A549 (cell line): ENCODE data around the gene CDK17. TPM values are rescaled to one million over a fixed set of nuclear protein-coding genes. Genes with fewer than 3 reads are reported as not detected.

Source experiments
- ATAC-seq, 2 experiments: fragments of 200-7000 bp in 1 of 2; fragments of >200 bp in 1 of 2; cut with Nextera tagmentation in 1 of 2; cut with Tn5 transposase in 1 of 2; 3 replicates each; pipeline versions ENCODE4 v1.8.0 to v1.9.1; 2018 to 2020; ENCODE audit warnings: mild to moderate bottlenecking in 1 of 2, moderate library complexity in 1 of 2
- CTCF ChIA-PET: fragments of 300-600 bp; sonication (Branson Sonifier 250); formaldehyde crosslinking; extraction: SDS; loops from one replicate; lab custom pipeline; 2021; ENCODE audit warnings: antibody characterized with exemption, inconsistent platforms; lab: Yijun Ruan, JAX
- POLR2A ChIA-PET: fragments of 350-600 bp; formaldehyde crosslinking; extraction: SDS; loops from one replicate; lab custom pipeline; 2021; ENCODE audit warnings: antibody characterized with exemption, inconsistent platforms; lab: Yijun Ruan, JAX
- DNase-seq, 2 experiments: peaks; one replicate each; pipeline versions ENCODE4 v3.0.0 to v3.0.0-alpha.2; 2011 to 2016; ENCODE audit warnings: low read depth in 1 of 2, low spot score in 1 of 2
- FAIRE-seq: peaks from 2 replicates; lab custom pipeline; 2011; peaks lifted over from hg19 to GRCh38; lab: Jason Lieb, UNC
- H3K27ac ChIP-seq, 2 experiments: fragments of >200 bp; sonication (Bioruptor Twin); formaldehyde crosslinking; 3 replicates each; pipeline ENCODE4 v1.5.1; 2016 to 2017
- H3K4me1 ChIP-seq: fragments of >200 bp; sonication (Bioruptor Twin); formaldehyde crosslinking; 3 replicates; pipeline ENCODE4 v1.6.1; 2016
- H3K4me2 ChIP-seq: fragments of >200 bp; sonication (Bioruptor Twin); formaldehyde crosslinking; 3 replicates; pipeline ENCODE4 v1.6.1; 2016
- H3K4me3 ChIP-seq: fragments of >200 bp; sonication (Bioruptor Twin); formaldehyde crosslinking; 3 replicates; pipeline ENCODE4 v1.5.1; 2016
- H3K9me3 ChIP-seq: fragments of >200 bp; sonication (Bioruptor Twin); formaldehyde crosslinking; 3 replicates; pipeline ENCODE4 v1.6.1; 2016
- BHLHE40 ChIP-seq: IDR thresholded peaks from 2 replicates; pipeline ENCODE4 v1.6.1; 2012; ENCODE audit warnings: low read depth, low read length, inconsistent platforms
- CBX2 ChIP-seq: fragments of 200-600 bp; sonication (generic); IDR thresholded peaks from 2 replicates; pipeline ENCODE4 v1.6.1; 2016; ENCODE audit warnings: low read depth, mild to moderate bottlenecking, borderline replicate concordance
- EHF ChIP-seq: fragments of 250-450 bp; sonication (Bioruptor Pico); IDR thresholded peaks from 2 replicates; pipeline ENCODE4 v1.5.0; 2020; ENCODE audit warnings: mild to moderate bottlenecking
- EHMT2 ChIP-seq: fragments of 200-600 bp; sonication (generic); IDR thresholded peaks from 2 replicates; pipeline ENCODE4 v1.6.1; 2016; ENCODE audit warnings: antibody characterized with exemption, low read depth, mild to moderate bottlenecking, moderate library complexity
- ESRRA ChIP-seq: fragments of 150-350 bp; IDR thresholded peaks from 2 replicates; pipeline ENCODE4 v1.6.1; 2014; ENCODE audit warnings: mild to moderate bottlenecking, low read length, borderline replicate concordance
- FOSB ChIP-seq: fragments of 250-450 bp; sonication (Bioruptor Pico); IDR thresholded peaks from 2 replicates; pipeline ENCODE4 v1.5.0; 2020; ENCODE audit warnings: mild to moderate bottlenecking, moderate library complexity
- FOXS1 ChIP-seq: fragments of 250-450 bp; sonication (Bioruptor Pico); IDR thresholded peaks from 2 replicates; pipeline ENCODE4 v1.5.0; 2020; ENCODE audit warnings: mild to moderate bottlenecking, moderate library complexity
- HEYL ChIP-seq: fragments of 250-450 bp; sonication (Bioruptor Pico); IDR thresholded peaks from 2 replicates; pipeline ENCODE4 v1.8.0; 2021; ENCODE audit warnings: mild to moderate bottlenecking, moderate library complexity
- HOXA7 ChIP-seq: fragments of 250-450 bp; sonication (Bioruptor Pico); IDR thresholded peaks from 2 replicates; pipeline ENCODE4 v1.5.0; 2020; ENCODE audit warnings: mild to moderate bottlenecking, moderate library complexity
- JUN ChIP-seq, 2 experiments: fragments of >200 bp; sonication (Bioruptor Twin); formaldehyde crosslinking; IDR thresholded peaks; 2 replicates in 1 of 2; 3 replicates in 1 of 2; pipeline ENCODE4 v1.6.1; 2016 to 2017
- JUNB ChIP-seq: fragments of >200 bp; sonication (Bioruptor Twin); formaldehyde crosslinking; IDR thresholded peaks from 2 replicates; pipeline ENCODE4 v1.6.1; 2016
- KDM1A ChIP-seq: fragments of 200-600 bp; sonication (generic); IDR thresholded peaks from 2 replicates; pipeline ENCODE4 v1.6.1; 2016; ENCODE audit warnings: low read depth, mild to moderate bottlenecking
- MAFK ChIP-seq: fragments of 450-650 bp; IDR thresholded peaks from 2 replicates; pipeline ENCODE4 v1.6.1; 2014; ENCODE audit not compliant: partially characterized antibody
- MAZ ChIP-seq: fragments of 150-350 bp; IDR thresholded peaks from 2 replicates; pipeline ENCODE4 v1.6.1; 2014; ENCODE audit warnings: antibody characterized with exemption, low read depth, low read length, borderline replicate concordance
- NFE2L2 ChIP-seq: fragments of 150-350 bp; conservative IDR thresholded peaks from 2 replicates; pipeline ENCODE4 v1.6.1; 2014; ENCODE audit warnings: low read length
- POLR2A ChIP-seq: IDR thresholded peaks from 2 replicates; pipeline ENCODE4 v1.6.1; 2012; ENCODE audit warnings: mild to moderate bottlenecking, low read length
- POLR2AphosphoS2 ChIP-seq: conservative IDR thresholded peaks from 2 replicates; pipeline ENCODE4 v1.6.1; 2012; ENCODE audit warnings: low read length, improper control_type of control experiment, inconsistent platforms
- TFCP2L1 ChIP-seq: fragments of 250-450 bp; sonication (Bioruptor Pico); IDR thresholded peaks from 2 replicates; pipeline ENCODE4 v1.5.0; 2021; ENCODE audit warnings: mild to moderate bottlenecking
- TP53 ChIP-seq: fragments of 250-450 bp; sonication (Bioruptor Pico); IDR thresholded peaks from 2 replicates; pipeline ENCODE4 v1.5.0; 2021; ENCODE audit warnings: mild to moderate bottlenecking, moderate library complexity
- ZNF302 ChIP-seq: fragments of 250-450 bp; sonication (Bioruptor Pico); IDR thresholded peaks from 2 replicates; pipeline ENCODE4 v1.9.0; 2021; ENCODE audit warnings: inconsistent platforms, mild to moderate bottlenecking, moderate library complexity
- WGBS: methylation state at CpG from one replicate; pipeline ENCODE4 v1.1.6; 2017; ENCODE audit errors: missing lambda C conversion rate; 5-methylcytosine and 5-hydroxymethylcytosine counted together
- polyA plus RNA-seq, 4 experiments: library from polyadenylated mRNA; depleted of rRNA in 3 of 4; stranded (reverse); fragments of >200 nt; fragmentation: RNase III in 1 of 4; extraction: RNeasy Plus Mini Kit Qiagen cat#74134 plus additional on column Dnase treatment in 1 of 4; gene quantifications; 2 replicates in 3 of 4; 3 replicates in 1 of 4; pipeline ENCODE4 v1.2.3, GENCODE V29; 2011 to 2017
- TF ChIP-seq, protein P1 (sequence below): fragments of 450-650 bp; IDR thresholded peaks from 2 replicates; pipeline ENCODE4 v1.6.1; 2014; ENCODE audit warnings: antibody characterized with exemption
- TF ChIP-seq, protein P2 (sequence below): fragments of >200 bp; sonication (Bioruptor Twin); formaldehyde crosslinking; IDR thresholded peaks from 3 replicates; pipeline ENCODE4 v1.6.1; 2016
- TF ChIP-seq, protein P3 (sequence below): fragments of 250-450 bp; sonication (Bioruptor Pico); IDR thresholded peaks from 2 replicates; pipeline ENCODE4 v1.5.0; 2020; ENCODE audit warnings: low read depth, mild to moderate bottlenecking, moderate library complexity
- TF ChIP-seq, protein P4 (sequence below): fragments of 200-600 bp; sonication (generic); IDR thresholded peaks from 2 replicates; pipeline ENCODE4 v1.6.1; 2016; ENCODE audit warnings: antibody characterized with exemption, mild to moderate bottlenecking, moderate library complexity
- TF ChIP-seq, protein P5 (sequence below): fragments of >200 bp; sonication (Bioruptor Twin); formaldehyde crosslinking; IDR thresholded peaks from 3 replicates; pipeline ENCODE4 v1.5.1; 2016

The CDK17 gene
- polyA plus RNA-seq, 2 of the 4 experiments (the other 2 are of a cell fraction) = 11.4 to 43.5 TPM

DNA sequence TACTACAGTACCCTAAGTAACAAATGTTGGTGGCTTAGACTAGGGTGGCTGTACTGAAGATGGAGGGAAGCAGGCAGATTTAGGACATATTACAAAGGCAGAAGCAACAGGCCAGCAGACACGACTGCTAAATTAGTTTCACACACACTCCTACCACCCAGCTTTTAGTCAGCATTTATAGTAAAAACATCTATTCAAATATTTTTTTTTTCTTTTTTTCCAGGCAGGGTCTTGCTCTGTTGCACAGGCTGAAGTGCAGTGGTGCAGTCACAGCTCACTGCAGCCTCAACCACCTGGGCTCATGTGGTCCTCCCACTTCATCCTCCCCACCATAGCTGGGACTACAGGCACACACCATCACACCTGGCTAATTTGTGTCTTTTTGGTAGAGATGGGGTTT, 72.9 kb downstream of the CDK17 start:
- ChIA-PET POLR2A (no interaction called here), CTCF (interaction anchor here (0.7 kb wide), 1 partner anchor 21 kb away, joined by 4 read pairs; no protein-coding TSS in a partner anchor)
- FAIRE-seq = no peak
- Histone ChIP-seq H3K4me3 (no peak overlapping the region), H3K4me2 (no peak overlapping the region), H3K27ac (no peak overlapping the region), H3K9me3 (no peaks in the 10 kb centered on the region), H3K4me1 (no peaks in the 10 kb centered on the region)
- no peak for TF ChIP-seq TP53 (CRISPR knock-in tag)
- no peak for TF ChIP-seq JUNB
- no peak for TF ChIP-seq FOSB (CRISPR knock-in tag)
- TF ChIP-seq, protein P1, sequence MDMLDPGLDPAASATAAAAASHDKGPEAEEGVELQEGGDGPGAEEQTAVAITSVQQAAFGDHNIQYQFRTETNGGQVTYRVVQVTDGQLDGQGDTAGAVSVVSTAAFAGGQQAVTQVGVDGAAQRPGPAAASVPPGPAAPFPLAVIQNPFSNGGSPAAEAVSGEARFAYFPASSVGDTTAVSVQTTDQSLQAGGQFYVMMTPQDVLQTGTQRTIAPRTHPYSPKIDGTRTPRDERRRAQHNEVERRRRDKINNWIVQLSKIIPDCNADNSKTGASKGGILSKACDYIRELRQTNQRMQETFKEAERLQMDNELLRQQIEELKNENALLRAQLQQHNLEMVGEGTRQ = no peak
- no peak for TF ChIP-seq EHF (CRISPR knock-in tag)
- TF ChIP-seq NFE2L2 = no peak
- TF ChIP-seq POLR2A = no peak
- TF ChIP-seq, protein P2, sequence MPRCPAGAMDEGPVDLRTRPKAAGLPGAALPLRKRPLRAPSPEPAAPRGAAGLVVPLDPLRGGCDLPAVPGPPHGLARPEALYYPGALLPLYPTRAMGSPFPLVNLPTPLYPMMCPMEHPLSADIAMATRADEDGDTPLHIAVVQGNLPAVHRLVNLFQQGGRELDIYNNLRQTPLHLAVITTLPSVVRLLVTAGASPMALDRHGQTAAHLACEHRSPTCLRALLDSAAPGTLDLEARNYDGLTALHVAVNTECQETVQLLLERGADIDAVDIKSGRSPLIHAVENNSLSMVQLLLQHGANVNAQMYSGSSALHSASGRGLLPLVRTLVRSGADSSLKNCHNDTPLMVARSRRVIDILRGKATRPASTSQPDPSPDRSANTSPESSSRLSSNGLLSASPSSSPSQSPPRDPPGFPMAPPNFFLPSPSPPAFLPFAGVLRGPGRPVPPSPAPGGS = no peak
- no peak for TF ChIP-seq MAFK
- TF ChIP-seq BHLHE40 = no peak
- no peak for TF ChIP-seq ZNF302 (CRISPR knock-in tag)
- no peak for TF ChIP-seq TFCP2L1 (CRISPR knock-in tag)
- TF ChIP-seq FOXS1 (CRISPR knock-in tag) = no peak
- TF ChIP-seq HOXA7 (CRISPR knock-in tag) = no peak
- no peak for TF ChIP-seq CBX2
- WGBS = 85% methylated on average over 1 of the region's 1 CpG
- no peak for DNase-seq
- ATAC-seq = no peak

DNA sequence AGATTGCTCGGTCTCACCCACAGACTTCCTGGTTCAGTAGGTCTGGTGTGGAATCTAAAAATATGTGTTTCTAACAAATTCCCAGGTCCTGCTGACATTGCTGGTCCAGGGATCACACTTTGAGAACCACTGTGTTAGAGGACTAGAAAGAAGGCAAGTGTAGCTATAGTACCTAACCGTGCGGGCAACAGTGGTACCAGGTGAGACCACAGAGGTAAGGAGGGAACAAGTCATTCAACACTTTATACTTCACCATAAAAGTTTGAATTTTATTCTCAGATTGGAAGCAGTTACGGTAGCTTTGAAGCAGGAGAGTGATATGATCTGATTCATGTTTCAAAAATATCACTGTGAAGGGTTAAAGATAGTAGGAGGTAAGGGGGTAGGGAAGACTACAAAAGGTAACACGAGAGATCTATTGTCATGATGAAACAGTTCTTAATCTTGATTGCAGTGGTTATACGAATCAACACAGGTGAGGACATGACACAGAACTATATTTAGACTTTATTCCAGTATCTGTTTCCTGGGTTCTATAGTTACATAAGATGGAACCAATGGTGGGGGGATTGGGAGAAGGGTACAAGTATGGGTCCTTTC, 73.5 kb downstream of the CDK17 start:
- no peak for DNase-seq
- ChIA-PET CTCF (no interaction called here), POLR2A (no interaction called here)
- Histone ChIP-seq H3K4me1 (no peaks in the 10 kb centered on the region), H3K27ac (no peak overlapping the region), H3K4me2 (no peak overlapping the region), H3K4me3 (no peak overlapping the region), H3K9me3 (no peaks in the 10 kb centered on the region)
- no peak for TF ChIP-seq POLR2AphosphoS2
- TF ChIP-seq HEYL = no peak
- no peak for TF ChIP-seq MAZ
- no peak for TF ChIP-seq POLR2A
- WGBS = 85% methylated on average over 6 of the region's 6 CpGs
- FAIRE-seq = no peak
- ATAC-seq = no peak

DNA sequence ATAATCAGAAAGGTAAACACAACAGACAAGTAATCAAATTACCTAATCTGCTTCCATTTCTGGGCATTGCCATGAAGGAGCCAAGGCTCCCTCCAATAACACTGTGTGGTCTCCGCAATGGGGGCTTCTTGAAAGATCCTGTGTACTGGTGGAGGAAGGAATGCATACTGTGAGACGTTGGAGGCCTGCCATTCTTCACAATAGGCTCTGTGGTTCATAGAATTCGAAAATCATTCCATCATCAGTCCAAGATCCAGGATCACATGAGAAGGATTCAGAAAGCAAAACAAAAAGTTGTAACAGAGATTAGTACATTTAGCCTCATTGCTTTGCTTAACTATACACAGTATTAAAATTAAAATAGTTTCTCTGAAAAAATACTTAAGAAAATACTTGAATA, 76.3 kb downstream of the CDK17 start:
- Histone ChIP-seq H3K4me2 (no peak overlapping the region), H3K4me3 (no peak overlapping the region), H3K4me1 (no peaks in the 10 kb centered on the region), H3K27ac (no peak overlapping the region), H3K9me3 (no peaks in the 10 kb centered on the region)
- FAIRE-seq = no peak
- ATAC-seq = no peak
- no peak for DNase-seq
- CTCF ChIA-PET = interaction anchor here (0.6 kb wide), 1 partner anchor 106 kb away, joined by 3 read pairs; no protein-coding TSS in a partner anchor
- WGBS = 88% methylated on average over 3 of the region's 3 CpGs
- POLR2A ChIA-PET = no interaction called here
- TF ChIP-seq TP53 (CRISPR knock-in tag) = no peak
- TF ChIP-seq ESRRA = no peak
- no peak for TF ChIP-seq ZNF302 (CRISPR knock-in tag)
- TF ChIP-seq, protein P2 = no peak
- TF ChIP-seq, protein P3, sequence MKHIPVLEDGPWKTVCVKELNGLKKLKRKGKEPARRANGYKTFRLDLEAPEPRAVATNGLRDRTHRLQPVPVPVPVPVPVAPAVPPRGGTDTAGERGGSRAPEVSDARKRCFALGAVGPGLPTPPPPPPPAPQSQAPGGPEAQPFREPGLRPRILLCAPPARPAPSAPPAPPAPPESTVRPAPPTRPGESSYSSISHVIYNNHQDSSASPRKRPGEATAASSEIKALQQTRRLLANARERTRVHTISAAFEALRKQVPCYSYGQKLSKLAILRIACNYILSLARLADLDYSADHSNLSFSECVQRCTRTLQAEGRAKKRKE (CRISPR knock-in tag) = no peak
- TF ChIP-seq, protein P4, sequence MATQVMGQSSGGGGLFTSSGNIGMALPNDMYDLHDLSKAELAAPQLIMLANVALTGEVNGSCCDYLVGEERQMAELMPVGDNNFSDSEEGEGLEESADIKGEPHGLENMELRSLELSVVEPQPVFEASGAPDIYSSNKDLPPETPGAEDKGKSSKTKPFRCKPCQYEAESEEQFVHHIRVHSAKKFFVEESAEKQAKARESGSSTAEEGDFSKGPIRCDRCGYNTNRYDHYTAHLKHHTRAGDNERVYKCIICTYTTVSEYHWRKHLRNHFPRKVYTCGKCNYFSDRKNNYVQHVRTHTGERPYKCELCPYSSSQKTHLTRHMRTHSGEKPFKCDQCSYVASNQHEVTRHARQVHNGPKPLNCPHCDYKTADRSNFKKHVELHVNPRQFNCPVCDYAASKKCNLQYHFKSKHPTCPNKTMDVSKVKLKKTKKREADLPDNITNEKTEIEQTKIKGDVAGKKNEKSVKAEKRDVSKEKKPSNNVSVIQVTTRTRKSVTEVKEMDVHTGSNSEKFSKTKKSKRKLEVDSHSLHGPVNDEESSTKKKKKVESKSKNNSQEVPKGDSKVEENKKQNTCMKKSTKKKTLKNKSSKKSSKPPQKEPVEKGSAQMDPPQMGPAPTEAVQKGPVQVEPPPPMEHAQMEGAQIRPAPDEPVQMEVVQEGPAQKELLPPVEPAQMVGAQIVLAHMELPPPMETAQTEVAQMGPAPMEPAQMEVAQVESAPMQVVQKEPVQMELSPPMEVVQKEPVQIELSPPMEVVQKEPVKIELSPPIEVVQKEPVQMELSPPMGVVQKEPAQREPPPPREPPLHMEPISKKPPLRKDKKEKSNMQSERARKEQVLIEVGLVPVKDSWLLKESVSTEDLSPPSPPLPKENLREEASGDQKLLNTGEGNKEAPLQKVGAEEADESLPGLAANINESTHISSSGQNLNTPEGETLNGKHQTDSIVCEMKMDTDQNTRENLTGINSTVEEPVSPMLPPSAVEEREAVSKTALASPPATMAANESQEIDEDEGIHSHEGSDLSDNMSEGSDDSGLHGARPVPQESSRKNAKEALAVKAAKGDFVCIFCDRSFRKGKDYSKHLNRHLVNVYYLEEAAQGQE = no peak
- no peak for TF ChIP-seq KDM1A
- TF ChIP-seq, protein P5, sequence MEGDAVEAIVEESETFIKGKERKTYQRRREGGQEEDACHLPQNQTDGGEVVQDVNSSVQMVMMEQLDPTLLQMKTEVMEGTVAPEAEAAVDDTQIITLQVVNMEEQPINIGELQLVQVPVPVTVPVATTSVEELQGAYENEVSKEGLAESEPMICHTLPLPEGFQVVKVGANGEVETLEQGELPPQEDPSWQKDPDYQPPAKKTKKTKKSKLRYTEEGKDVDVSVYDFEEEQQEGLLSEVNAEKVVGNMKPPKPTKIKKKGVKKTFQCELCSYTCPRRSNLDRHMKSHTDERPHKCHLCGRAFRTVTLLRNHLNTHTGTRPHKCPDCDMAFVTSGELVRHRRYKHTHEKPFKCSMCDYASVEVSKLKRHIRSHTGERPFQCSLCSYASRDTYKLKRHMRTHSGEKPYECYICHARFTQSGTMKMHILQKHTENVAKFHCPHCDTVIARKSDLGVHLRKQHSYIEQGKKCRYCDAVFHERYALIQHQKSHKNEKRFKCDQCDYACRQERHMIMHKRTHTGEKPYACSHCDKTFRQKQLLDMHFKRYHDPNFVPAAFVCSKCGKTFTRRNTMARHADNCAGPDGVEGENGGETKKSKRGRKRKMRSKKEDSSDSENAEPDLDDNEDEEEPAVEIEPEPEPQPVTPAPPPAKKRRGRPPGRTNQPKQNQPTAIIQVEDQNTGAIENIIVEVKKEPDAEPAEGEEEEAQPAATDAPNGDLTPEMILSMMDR = no peak
- no peak for TF ChIP-seq JUN (IDR thresholded peaks at IDR 0.05)
- TF ChIP-seq EHF (CRISPR knock-in tag) = no peak
- TF ChIP-seq EHMT2 = no peak
